Muscle of back (tissue), 13 donors: ENCODE data around the gene GNL3. TPM values are rescaled to one million over a fixed set of nuclear protein-coding genes. Genes with fewer than 3 reads are reported as not detected.
"Not testable (repeated sequence)": the region's sequence is repeated elsewhere in the genome, so short reads cannot be mapped to it uniquely, and the experiment has no call there.

Source experiments
- DNase-seq, 3 donors: peaks; one replicate each; pipeline versions ENCODE4 v3.0.0 to v3.0.0-alpha.2; 2013
- long read RNA-seq, 9 donors: transcript quantifications; one replicate each; lab custom pipeline, GENCODE V29; 2026
- polyA plus RNA-seq, 10 donors: library from polyadenylated mRNA; unstranded; fragments of 120-200 nt; gene quantifications; one replicate each; pipeline ENCODE4 v1.2.1, GENCODE V29; 2013; ENCODE audit not compliant: insufficient read length in 10 of 10

Gene GNL3, protein sequence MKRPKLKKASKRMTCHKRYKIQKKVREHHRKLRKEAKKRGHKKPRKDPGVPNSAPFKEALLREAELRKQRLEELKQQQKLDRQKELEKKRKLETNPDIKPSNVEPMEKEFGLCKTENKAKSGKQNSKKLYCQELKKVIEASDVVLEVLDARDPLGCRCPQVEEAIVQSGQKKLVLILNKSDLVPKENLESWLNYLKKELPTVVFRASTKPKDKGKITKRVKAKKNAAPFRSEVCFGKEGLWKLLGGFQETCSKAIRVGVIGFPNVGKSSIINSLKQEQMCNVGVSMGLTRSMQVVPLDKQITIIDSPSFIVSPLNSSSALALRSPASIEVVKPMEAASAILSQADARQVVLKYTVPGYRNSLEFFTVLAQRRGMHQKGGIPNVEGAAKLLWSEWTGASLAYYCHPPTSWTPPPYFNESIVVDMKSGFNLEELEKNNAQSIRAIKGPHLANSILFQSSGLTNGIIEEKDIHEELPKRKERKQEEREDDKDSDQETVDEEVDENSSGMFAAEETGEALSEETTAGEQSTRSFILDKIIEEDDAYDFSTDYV
- polyA plus RNA-seq, result 100 to 1,000 TPM in 1 of 10 donors, 10 to 100 TPM in 9; 79.4 to 101 (median 86.5) TPM
- long read RNA-seq, donor 1, transcript GNL3-202 (15 exons, 2,040 nt), result major isoform, 9 of 33 reads
- long read RNA-seq, donor 1, transcript GNL3-204 (4 exons, 597 nt), result major isoform, 9 of 33 reads
- long read RNA-seq, donor 1, partial matches to known transcripts, result 14 of 33 reads
- long read RNA-seq, donor 1, other reads (novel, unspliced or antisense), result 0 of 33 reads
- long read RNA-seq, donor 2, transcript GNL3-202 (15 exons, 2,040 nt), result major isoform, 8 of 26 reads
- long read RNA-seq, donor 2, transcript GNL3-204 (4 exons, 597 nt), result minor isoform, 6 of 26 reads
- long read RNA-seq, donor 2, partial matches to known transcripts, result 10 of 26 reads
- long read RNA-seq, donor 2, other reads (novel, unspliced or antisense), result 0 of 26 reads
- long read RNA-seq, donor 3, result 0 reads
- long read RNA-seq, donor 4, transcript GNL3-204 (4 exons, 597 nt), result minor isoform, 7 of 32 reads
- long read RNA-seq, donor 4, transcript GNL3-202 (15 exons, 2,040 nt), result major isoform, 10 of 32 reads
- long read RNA-seq, donor 4, partial matches to known transcripts, result 14 of 32 reads
- long read RNA-seq, donor 4, other reads (novel, unspliced or antisense), result 0 of 32 reads
- long read RNA-seq, donor 5, transcript GNL3-204 (4 exons, 597 nt), result major isoform, 6 of 10 reads
- long read RNA-seq, donor 5, partial matches to known transcripts, result 0 of 10 reads
- long read RNA-seq, donor 5, other reads (novel, unspliced or antisense), result 0 of 10 reads
- long read RNA-seq, donor 6, transcript GNL3-204 (4 exons, 597 nt), result minor isoform, 6 of 104 reads
- long read RNA-seq, donor 6, transcript GNL3-202 (15 exons, 2,040 nt), result major isoform, 19 of 104 reads
- long read RNA-seq, donor 6, partial matches to known transcripts, result 48 of 104 reads
- long read RNA-seq, donor 6, other reads (novel, unspliced or antisense), result 28 of 104 reads
- long read RNA-seq, donor 7, transcript GNL3-202 (15 exons, 2,040 nt), result major isoform, 11 of 57 reads
- long read RNA-seq, donor 7, transcript GNL3-204 (4 exons, 597 nt), result minor isoform, 6 of 57 reads
- long read RNA-seq, donor 7, partial matches to known transcripts, result 21 of 57 reads
- long read RNA-seq, donor 7, other reads (novel, unspliced or antisense), result 18 of 57 reads
- long read RNA-seq, donor 8, transcript GNL3-202 (15 exons, 2,040 nt), result major isoform, 11 of 33 reads
- long read RNA-seq, donor 8, transcript GNL3-204 (4 exons, 597 nt), result major isoform, 11 of 33 reads
- long read RNA-seq, donor 8, partial matches to known transcripts, result 10 of 33 reads
- long read RNA-seq, donor 8, other reads (novel, unspliced or antisense), result 0 of 33 reads
- long read RNA-seq, donor 9, partial matches to known transcripts, result 0 of 1 reads
- long read RNA-seq, donor 9, other reads (novel, unspliced or antisense), result 0 of 1 reads

DNA sequence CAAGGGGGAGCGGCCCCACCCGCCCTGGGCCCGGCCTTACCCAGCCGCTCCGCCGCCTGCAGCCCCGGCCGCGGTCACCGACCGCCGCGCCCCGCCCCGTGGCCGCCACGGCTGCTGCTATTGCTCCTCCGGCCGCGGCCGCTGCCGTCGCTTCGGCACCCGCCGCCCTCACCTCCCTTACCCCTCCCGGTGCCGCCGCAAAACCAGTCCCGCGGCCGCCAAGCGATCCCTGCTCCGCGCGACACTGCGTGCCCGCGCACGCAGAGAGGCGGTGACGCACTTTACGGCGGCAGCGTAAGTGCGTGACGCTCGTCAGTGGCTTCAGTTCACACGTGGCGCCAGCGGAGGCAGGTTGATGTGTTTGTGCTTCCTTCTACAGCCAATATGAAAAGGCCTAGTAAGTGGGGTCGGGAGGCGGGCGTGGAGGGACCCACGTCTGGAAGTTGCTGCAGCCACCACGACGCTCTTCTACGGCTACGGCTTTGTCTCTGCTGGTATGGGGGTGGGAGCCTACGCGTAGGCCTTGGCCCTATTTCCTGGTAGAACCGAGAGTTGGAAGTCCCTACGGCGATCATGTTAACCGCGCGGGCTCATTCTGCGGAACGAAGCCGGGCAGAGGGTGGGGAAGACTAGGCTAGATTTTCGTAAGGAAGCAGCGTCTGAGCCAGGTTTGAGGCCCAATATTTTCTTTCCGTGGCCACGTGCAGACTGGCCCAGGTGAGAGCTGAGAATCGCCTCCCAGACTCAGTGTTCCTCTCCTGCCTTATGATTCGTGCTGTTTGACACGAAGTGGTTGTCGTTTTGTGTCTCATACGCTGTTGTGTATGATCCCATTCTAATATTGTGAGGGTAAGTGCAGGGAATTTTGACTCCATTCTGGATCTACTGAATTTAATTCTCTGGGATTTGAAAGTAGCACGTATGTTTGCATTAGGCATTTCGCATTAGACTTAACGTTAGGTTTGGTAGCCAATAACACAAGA, at the start of gene GNL3, which contains the start of gene PBRM1:
TSS of gene GNL3 (plus strand) at position 324 of the 983 bp plus-strand sequence. CDS start at position 385, 61 bp downstream.
TSS of gene PBRM1 (minus strand) at position 205 of the 983 bp plus-strand sequence.
- DNase-seq, result peak; percentile 97 to 99 (median 98)

DNA sequence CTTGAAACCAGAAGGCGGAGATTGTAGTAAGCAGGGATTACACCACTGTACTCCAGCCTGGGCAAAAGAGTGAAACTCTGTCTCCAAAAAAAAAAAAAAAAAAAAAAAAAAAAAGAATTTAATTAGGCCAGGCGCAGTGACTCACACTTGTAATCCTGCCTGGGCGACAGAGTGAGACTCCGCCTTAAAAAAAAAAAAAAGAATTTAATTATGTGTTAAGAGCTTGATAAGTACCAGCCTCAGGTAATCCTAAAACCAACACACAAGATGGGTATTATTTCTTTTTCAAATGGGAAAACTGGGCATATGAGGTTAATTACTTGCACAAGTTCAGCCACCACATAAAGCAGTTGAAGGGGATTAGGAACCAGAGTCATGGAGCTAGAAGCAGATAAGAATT, 49.2 kb upstream of the GNL3 start:
- DNase-seq, result no peak

DNA sequence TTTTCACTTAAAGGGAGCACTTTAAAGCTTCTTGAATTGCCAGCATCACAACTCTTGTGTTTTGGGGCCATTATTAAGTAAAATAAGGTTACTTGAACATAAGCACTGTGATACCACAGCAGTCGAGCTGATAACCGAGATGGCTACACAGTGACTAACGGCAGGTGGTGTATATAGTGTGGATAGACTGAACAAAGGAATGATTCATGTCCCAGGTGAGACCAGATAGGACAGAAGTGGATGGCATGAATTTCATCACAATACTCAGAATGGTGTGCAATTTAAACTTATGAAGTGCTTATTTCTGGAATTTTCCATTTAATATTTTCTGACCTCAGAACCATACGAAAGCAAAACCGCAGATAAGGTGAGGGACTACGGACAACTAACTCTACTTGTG, 40.3 kb upstream of the GNL3 start:
- no peak for DNase-seq

DNA sequence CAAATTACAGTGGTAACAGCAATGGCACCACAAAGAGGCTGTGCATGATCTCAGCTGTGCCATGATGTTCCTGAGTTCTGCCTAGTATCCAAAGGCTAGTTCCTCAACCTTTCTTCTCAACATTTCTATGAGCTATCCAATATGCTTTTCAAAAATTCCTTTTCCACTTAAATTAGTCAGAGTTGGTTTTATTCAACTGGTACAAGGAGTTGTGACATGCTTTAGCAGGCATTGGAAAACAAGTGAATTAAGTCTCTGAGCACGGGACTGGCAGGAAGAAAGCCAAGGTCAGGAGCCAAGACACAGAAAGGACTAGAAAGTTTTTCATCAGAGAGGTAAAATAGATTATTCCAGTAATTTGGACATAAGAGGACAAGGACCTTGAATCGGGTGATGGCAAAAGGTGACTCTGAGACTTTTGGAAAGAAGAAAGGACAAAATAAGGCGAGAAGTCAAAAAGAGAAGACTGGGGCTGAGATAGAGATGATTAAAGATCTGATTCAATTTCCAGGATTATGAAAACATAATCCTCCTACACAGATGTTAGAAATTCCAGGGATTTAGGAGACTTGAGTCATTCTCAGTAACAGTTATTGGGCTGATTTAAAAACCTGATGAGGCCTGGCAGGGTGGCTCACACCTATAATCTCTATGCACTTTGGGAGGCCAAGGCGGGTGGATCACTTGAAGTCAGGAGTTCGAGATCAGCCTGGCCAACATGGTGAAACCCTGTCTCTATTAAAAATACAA, 36.2 kb upstream of the GNL3 start:
- DNase-seq, result no peak

DNA sequence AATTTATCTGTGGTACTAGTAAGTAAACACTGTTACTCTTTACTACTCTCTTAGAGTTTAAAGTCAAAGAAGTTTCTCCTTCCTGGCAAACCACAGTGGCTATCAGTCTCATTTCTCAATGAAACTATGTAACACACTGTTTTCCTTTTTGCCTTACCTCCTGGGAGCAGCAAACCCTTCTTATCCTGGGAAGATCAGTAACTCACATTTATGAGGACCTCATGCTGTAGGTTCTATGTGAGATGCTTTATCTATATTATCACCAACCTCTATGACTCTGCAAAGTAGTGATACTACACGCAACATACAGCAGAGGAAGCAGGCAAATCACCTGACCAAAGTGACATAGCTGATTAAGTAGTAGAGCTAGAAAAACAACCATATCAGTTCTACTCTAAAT, 35.4 kb upstream of the GNL3 start:
- DNase-seq, result no peak

DNA sequence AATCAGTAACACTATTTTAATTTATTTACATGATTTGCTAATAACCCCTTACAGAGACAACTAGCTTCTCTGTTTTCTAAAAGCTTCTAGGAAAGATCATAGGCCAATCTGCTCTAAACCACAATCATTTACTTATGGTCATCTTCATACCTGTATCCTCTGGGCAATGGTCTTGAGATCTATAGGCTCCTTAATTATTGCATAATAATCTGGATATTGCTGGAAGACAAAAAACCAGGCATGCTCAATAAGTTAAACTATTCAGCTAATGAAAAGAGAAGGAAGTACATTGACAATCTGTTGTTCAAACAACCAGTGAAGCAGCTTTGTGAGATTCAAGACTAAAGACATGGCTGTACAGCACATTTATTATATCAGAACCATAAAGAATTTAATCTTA, 34.2 kb upstream of the GNL3 start:
- no peak for DNase-seq

DNA sequence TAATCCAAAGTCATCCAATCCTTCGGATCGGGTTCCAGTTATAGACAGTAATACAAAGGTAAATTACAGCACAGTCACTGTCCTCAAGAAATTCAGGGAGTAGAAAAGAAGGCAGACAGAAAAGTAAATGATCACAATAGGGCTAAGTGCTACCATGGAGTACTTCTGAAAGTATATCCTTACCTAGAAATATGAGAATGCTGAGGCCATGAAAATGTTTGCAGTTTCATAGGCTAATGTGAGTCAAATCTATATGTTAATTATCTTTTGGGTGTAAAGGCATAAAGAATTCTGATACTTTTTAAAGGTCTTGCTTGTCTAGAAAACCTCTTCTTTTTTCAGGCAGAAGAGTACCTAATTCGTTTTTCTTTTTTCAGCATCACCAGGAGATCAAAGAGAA, 29.9 kb upstream of the GNL3 start:
- DNase-seq, result no peak

DNA sequence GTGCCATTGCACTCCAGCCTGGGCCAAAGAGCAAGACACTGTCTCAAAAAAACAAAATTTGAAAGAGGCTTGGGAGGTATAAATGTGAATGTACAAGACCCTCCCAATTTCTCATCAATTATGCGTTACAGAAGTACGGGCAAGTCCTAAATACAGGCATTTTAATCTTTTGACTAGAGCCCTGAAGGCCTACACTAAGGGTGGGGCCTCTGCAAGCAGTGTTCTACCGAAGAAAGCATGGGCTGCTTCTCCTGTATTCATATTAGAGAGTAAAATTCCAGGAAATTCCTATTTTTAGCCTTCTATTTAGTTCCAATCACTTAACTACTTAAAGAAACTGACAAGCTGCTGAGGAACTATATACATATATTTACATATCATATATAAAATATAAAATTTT, 25.8 kb upstream of the GNL3 start:
- DNase-seq, result no peak

DNA sequence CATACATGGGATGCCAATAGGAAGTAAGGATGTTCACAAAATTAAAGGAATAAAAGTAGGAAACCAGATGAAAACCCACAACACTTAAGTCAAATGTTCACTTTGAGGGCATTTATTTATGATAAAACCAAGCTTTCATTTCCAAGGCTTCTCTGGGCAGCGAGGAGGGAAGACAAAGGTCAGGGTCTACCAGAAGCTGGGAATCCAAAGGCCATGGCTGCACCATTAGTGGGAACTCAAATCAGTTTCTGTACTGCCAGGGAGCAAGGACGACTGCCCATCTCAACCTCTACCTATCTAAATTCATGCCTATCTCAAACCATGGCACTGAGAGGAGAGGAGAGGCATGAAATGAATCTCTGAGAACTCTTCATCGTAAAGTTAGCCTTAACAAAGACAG, 22.7 kb upstream of the GNL3 start:
- DNase-seq, result no peak

DNA sequence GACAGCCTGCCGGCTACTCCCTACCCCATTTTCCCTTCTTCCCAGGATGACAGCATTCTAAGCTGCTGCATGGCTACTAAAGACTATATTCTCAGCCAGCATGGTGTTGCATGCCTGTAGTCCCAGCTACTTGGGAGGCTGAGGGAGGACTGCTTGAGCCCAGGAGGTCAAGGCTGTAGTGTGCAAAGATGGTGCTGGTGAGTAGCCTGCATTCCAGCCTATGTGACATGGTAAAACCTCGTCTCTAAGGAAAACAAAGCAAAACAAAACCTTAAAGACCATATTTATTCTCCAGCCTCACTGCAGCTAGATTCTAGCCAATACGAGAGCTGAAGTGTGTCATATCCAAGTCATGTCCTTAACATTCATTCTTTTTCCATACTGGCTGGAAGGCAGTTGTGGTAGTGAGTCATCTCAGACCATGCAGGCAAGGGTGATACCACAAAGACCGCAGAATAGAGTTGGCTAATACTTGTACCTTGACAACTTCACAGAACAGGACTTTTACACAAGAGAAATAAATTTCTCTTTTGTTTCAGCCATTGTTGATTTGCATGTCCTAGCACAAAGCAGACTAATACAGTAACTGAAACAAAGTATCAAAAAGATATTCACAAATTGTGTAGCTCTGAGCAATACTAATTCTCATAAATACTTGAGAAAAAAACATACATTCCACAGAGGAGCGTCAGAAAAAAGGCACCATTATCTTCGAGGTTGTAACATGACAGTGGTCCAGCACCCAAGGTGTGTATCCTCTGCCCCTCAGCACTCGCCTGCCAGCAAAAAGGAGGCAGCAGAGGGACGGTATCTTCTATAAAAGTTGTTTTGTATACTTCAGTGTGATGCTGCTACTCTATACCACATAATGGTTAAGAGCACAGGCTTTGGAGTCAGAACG, 15.0 kb upstream of the GNL3 start:
- peak in 2 of 3 donors; percentile 7 to 98 for DNase-seq

DNA sequence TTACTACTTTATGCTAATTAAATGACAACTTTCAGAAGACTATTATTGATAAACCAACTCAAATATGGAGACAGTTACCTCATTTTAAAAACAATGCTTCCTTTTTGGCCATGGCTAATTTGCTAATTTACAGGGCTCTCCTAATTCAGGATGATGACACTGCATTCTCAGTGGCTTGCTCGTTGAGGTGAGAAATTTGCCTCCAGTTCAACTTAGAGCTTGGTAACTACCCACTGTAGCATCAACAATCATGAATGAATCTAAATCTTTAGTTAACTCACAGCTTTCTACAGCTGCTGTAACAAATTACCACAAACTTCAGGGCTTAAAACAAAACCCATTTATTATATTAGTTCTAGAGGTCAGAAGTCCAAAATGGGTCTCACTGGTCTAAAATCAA, 14.2 kb upstream of the GNL3 start:
- DNase-seq, result no peak

DNA sequence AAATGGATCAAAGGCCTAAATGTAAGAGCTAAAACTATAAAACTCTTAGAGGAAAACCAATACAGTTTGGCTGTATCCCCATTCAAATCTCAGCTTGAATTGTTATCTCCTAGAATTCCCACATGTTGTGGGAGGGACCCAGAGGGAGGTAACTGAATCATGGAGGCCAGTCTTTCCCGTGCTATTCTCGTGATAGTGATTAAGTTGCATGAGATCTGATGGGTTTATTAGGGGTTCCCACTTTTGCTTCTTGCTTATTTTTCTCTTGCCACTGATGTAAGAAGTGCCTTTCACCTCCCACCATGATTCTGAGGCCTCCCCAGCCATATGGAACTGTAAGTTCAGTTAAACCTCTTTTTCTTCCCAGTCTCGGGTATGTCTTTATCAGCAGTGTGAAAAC, 9.6 kb upstream of the GNL3 start:
- DNase-seq, result not testable (repeated sequence)

DNA sequence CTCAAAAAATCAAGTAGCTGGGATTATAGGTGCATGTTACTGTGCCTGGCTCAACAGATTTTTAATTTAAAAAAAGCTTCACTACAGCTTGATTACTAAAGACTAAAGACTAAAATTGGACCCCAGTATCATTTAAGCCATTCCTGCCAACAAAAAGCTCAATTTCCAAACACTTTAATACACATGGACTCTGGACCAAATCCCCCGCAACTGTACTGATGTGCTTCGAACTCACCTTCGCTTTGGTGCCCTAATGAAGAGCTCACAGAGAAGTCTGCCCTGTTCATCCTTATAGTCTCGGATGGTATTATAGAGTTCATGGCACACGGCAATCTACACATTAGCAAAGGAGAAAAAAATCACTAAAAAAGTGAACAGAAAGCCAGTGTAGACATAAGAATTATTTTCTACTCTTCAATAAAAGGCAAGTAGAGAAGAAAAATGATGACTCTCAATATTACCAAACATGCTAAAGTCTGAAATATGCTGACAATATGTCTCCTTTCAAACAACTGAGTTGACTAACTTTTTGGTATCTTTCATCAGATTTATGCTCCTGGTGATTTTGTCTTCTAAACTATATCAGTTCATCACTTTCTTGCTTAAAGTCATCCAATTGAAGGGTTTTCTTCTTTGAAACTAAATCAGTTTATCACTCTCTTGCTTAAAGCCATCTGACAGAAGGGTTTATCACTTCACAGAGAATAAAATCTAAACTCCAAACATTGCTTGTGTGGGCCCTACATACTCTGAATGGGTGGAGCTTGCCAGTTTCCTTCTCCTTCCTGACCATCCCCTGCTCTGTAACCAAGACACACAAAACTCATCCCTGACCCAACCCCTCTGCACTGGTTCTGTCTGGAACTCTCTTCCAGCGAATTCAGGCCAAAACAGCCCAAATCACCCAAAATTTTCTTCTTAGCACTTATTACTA, 7.3 kb upstream of the GNL3 start:
- DNase-seq, result no peak

DNA sequence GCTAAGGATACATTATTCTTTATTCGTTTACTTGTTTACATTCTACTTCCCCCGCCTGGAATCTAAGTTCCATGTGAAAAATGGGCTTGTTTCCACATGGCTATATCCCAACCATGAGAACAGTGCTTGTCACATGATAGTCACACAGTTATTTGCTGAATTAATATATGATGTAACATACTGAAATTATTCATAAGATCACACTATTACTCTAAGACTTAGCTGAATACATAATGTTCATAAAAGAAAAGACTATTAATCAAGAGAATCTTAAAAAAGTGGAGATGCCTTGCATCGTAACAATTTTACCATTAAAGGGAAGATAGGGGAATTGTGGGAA, 6.7 kb upstream of the GNL3 start:
- no peak for DNase-seq

DNA sequence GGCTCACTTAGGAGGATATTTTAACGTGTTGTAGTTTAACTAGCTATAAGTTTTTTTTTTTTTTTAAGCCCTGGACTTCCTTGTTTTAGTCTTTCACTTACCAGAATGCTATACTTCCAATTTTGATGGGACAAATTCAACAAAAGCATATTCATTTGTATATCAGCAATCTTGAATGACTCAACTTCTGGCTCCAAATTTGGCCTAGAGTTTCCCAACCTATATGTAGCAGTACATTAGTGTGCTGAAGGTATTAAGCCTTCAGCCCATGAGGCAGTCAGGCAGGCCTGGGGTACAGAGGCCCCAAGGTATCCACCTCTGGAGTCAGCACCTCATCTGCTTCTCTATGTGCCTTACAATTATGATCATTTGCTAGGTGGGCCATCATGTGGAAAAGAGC, 6.0 kb upstream of the GNL3 start:
- DNase-seq, result no peak

DNA sequence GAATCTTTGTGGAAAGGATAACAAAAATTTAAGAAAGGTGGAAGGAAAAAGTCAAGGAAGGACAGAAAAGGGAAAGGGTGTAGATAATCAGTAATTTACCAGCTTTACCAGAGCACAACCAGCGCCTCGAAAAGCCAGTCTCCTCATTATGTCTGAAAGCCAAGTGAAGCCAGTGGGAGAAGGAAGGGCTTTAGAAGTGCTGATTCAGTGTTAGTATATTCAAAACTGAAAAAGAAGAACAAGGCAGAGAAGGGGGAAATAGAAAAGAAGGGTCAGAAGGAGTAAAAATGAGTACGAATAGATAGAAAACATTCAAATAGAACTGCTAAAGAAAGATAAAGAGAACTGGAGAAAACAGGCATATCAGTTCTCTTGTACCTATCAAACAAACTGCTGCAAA, 4.2 kb upstream of the GNL3 start:
- DNase-seq, result no peak
